ENCODE measurements around the gene SERPINA7. TPM values are rescaled to one million over a fixed set of nuclear protein-coding genes. Genes with fewer than 3 reads are reported as not detected.

SERPINA7 gene
- total and polyA plus RNA-seq, 2 of the 8 experiments (the other 6 are each of a cell fraction or from before 2014, with no cell fraction given) = not detected

GRCh38 chrX:106037835-106038473, 573 bp downstream of the SERPINA7 start:
- Histone ChIP-seq H2BK120ac (replicated peaks; ENCODE audit: low read depth, low read length) (no peak overlapping the region), H3K9ac (replicated peaks in 1 of 4; ENCODE audit: extremely low read depth in 1 of 4, low read depth in 3 of 4, low read length in 3 of 4) (no peak overlapping the region), H4K8ac (ENCODE audit: extremely low read depth, insufficient read depth, low read length) (no peak overlapping the region), H3K14ac (ENCODE audit: insufficient read length) (no peak overlapping the region), H3K23ac (ENCODE audit: insufficient read length) (no peak overlapping the region), H4K20me1 (replicated peaks in 1 of 2; ENCODE audit: control insufficient read depth in 1 of 2, insufficient read depth in 2 of 2, low read length in 2 of 2) (no peaks in the 10 kb centered on the region), H3K27me3 (replicated peaks in 1 of 4; ENCODE audit: control insufficient read depth in 3 of 4, extremely low read depth in 1 of 4, insufficient read depth in 3 of 4, low read length in 3 of 4) (no peaks in the 10 kb centered on the region), H3K18ac (ENCODE audit: extremely low read depth, low read length) (no peak overlapping the region), H3K4me2 (ENCODE audit: insufficient read depth in 1 of 2, low read depth in 2 of 2, low read length in 2 of 2) (no peak overlapping the region), H3K79me2 (ENCODE audit: control insufficient read depth in 1 of 2, insufficient read depth in 2 of 2, low read length in 2 of 2) (no peaks in the 10 kb centered on the region), H3K4ac (replicated peaks; ENCODE audit: insufficient read length, low read depth, low read length) (no peak overlapping the region), H2BK15ac (ENCODE audit: low read length) (no peak overlapping the region), H3K4me3 (ENCODE audit: extremely low read depth in 1 of 4, insufficient read depth in 2 of 4, low read depth in 3 of 4, low read length in 4 of 4) (no peak overlapping the region), H3K27ac (ENCODE audit: low read depth, low read length) (no peak overlapping the region), H3K23me2 (ENCODE audit: low read depth, low read length) (no peaks in the 10 kb centered on the region), H2BK12ac (ENCODE audit: low read depth, low read length) (no peak overlapping the region), H4K5ac (ENCODE audit: insufficient read length, low read depth, low read length) (no peak overlapping the region), H4K91ac (replicated peaks; ENCODE audit: insufficient read length, low read length) (no peak overlapping the region), H2AK5ac (ENCODE audit: low read depth, low read length) (no peak overlapping the region), H3K56ac (replicated peaks; ENCODE audit: insufficient read length, low read depth, low read length) (no peak overlapping the region), H2BK5ac (ENCODE audit: low read depth, low read length) (no peak overlapping the region), H3K9me3 (ENCODE audit: insufficient read depth in 2 of 2, low read depth in 1 of 2, low read length in 1 of 2) (peaks cover 0 to 7% of the 10 kb centered on the region in 2 experiments; a peak in 1 of 4 replicates), H3K79me1 (ENCODE audit: low read depth, low read length) (no peaks in the 10 kb centered on the region), H3K36me3 (ENCODE audit: control insufficient read depth in 2 of 4, insufficient read depth in 4 of 4, low read length in 3 of 4) (no peaks in the 10 kb centered on the region), H2BK20ac (ENCODE audit: low read length) (no peak overlapping the region), H2AFZ (ENCODE audit: low read length) (no peak overlapping the region), H3K4me1 (replicated peaks in 1 of 4; ENCODE audit: control insufficient read depth in 3 of 4, insufficient read depth in 4 of 4, low read length in 3 of 4) (no peaks in the 10 kb centered on the region)
- FAIRE-seq (no peak), DNase-seq (ENCODE audit: low read depth in 1 of 2, low spot score in 2 of 2) (no peak)
- CTCF ChIA-PET (ENCODE audit: partially characterized antibody) = no interaction called here
- 90% methylated on average over 1 of the region's 1 CpG; no CpG with 5 or more reads in 1 of the 2 experiments for WGBS, 2 experiments (ENCODE audit: extremely low coverage in 1 of 2, insufficient coverage in 1 of 2, insufficient read length in 1 of 2, insufficient replicate concordance in 2 of 2, low coverage in 1 of 2, low lambda C conversion rate in 2 of 2, missing lambda C conversion rate in 1 of 2)
- POLR2A ChIA-PET (ENCODE audit: partially characterized antibody) = no interaction called here
- no peak for TF ChIP-seq SUZ12 (IDR thresholded peaks at IDR 0.05; ENCODE audit: low read length)
- no peak for TF ChIP-seq TCF12 (IDR thresholded peaks at IDR 0.05; ENCODE audit: low read depth, low read length)
- TF ChIP-seq CBX5 (IDR thresholded peaks at IDR 0.05; ENCODE audit: low read depth, low read length) = no peak
- TF ChIP-seq RNF2 (IDR thresholded peaks at IDR 0.05; ENCODE audit: borderline replicate concordance, low read depth, low read length, missing control alignments, poor library complexity, severe bottlenecking) = no peak
- no peak for TF ChIP-seq SIX5 (IDR thresholded peaks at IDR 0.05; ENCODE audit: low read depth, low read length)
- TF ChIP-seq TAF1 (IDR thresholded peaks at IDR 0.05; ENCODE audit: low read depth, low read length) = no peak
- TF ChIP-seq CHD1 (IDR thresholded peaks at IDR 0.05; ENCODE audit: low read depth, low read length) = no peak
